Measurements from ENCODE around the gene NFE2L1.
A peak's percentile ranks its signal among the peaks of the same experiment; 100 is the strongest.

Gene NFE2L1

GRCh38 chr17:48100160-48100559, 52.0 kb downstream of the NFE2L1 start:
- H3K36me3 Mint-ChIP-seq, result no peaks in the 10 kb centered on the region
- no peaks in the 10 kb centered on the region for H3K9me3 Mint-ChIP-seq (ENCODE audit: low read depth)
- peaks cover 32% of the 10 kb centered on the region for H3K4me1 Mint-ChIP-seq (ENCODE audit: low read depth)
- peak overlapping the region; percentile 95 for H3K4me3 Mint-ChIP-seq
- H3K27me3 Mint-ChIP-seq, result no peaks in the 10 kb centered on the region
- H3K27ac Mint-ChIP-seq, result no peak overlapping the region

DNA sequence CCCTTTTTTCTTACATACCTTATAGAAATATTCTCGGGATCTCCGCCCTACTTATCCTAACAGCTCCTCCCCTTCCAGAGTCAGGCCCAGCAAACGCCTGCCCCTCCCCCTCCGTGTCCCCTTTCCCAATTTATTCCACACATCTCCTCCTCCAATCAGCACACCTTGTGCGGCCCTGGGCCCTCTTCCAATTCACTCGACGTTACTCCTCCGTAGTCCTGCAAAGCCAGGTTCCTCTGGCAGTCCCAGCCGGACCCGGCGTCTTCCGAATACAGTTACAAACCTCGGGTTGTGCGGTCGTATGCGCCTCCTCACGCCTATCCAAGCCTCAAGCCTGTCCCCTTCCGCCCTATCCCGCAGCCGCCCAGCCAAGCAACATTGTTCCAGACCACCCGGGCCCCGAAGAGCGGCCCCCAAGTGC, 52.4 kb downstream of the NFE2L1 start:
- Mint-ChIP-seq H3K27ac (peak overlapping the region; percentile 46), H3K27me3 (no peaks in the 10 kb centered on the region), H3K9me3 (ENCODE audit: low read depth) (no peaks in the 10 kb centered on the region), H3K4me1 (ENCODE audit: low read depth) (peaks cover 30% of the 10 kb centered on the region), H3K36me3 (no peaks in the 10 kb centered on the region), H3K4me3 (peak overlapping the region; percentile 95)

- peak within 1 kb of the TSS; percentile 95 for H3K4me3 Mint-ChIP-seq
- H3K27ac Mint-ChIP-seq, result peak within 1 kb of the TSS; percentile 64
- peaks cover 29% of the 10 kb centered on the region for H3K4me1 Mint-ChIP-seq (ENCODE audit: low read depth)
- no peaks in the 10 kb centered on the region for H3K27me3 Mint-ChIP-seq
- no peaks in the 10 kb centered on the region for H3K36me3 Mint-ChIP-seq
- no peaks in the 10 kb centered on the region for H3K9me3 Mint-ChIP-seq (ENCODE audit: low read depth)
These were observed 53.0 kb downstream of the NFE2L1 start, which contains the start of gene CBX1 for GRCh38 chr17:48101012-48101720. Gene CBX1 (minus strand): TSS chr17:48101478. CDS start chr17:48077004, 24,474 bp downstream.

DNA sequence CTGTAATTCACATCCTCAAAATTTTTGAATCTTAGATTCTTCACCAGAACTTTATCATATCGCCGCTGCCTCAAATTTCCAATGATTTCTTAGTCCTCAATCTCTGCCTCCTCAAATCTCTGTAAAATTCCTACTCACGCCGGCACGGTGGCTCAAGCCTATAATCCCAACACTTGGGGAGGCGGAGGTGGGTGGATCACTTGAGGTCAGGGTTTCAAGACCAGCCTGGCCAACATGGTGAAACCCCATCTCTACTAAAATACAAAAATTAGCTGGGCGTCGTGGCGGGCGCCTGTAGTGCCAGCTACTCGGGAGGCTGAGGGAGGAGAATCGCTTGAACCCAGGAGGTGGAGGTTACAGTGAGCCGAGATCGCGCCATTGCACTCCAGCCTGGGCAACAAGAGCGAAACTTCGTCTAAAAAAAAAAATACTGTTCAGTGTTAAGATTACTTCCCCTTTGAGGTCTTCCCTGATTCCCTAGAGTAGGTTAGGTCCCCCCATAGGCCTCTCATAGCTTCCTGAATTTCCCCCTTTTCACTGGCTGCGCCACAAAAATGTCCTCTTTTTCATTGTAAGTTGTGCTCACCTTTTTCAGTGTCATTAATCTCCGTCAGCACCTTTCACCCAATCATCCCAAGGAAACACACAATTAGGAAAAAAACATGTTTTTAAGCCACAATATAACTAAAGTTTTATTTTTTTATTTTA, 54.0 kb downstream of the NFE2L1 start:
- peaks cover 35% of the 10 kb centered on the region for H3K4me1 Mint-ChIP-seq (ENCODE audit: low read depth)
- H3K9me3 Mint-ChIP-seq (ENCODE audit: low read depth), result no peaks in the 10 kb centered on the region
- H3K4me3 Mint-ChIP-seq, result peak overlapping the region; percentile 75
- no peaks in the 10 kb centered on the region for H3K27me3 Mint-ChIP-seq
- H3K36me3 Mint-ChIP-seq, result no peaks in the 10 kb centered on the region
- H3K27ac Mint-ChIP-seq, result no peak overlapping the region

DNA sequence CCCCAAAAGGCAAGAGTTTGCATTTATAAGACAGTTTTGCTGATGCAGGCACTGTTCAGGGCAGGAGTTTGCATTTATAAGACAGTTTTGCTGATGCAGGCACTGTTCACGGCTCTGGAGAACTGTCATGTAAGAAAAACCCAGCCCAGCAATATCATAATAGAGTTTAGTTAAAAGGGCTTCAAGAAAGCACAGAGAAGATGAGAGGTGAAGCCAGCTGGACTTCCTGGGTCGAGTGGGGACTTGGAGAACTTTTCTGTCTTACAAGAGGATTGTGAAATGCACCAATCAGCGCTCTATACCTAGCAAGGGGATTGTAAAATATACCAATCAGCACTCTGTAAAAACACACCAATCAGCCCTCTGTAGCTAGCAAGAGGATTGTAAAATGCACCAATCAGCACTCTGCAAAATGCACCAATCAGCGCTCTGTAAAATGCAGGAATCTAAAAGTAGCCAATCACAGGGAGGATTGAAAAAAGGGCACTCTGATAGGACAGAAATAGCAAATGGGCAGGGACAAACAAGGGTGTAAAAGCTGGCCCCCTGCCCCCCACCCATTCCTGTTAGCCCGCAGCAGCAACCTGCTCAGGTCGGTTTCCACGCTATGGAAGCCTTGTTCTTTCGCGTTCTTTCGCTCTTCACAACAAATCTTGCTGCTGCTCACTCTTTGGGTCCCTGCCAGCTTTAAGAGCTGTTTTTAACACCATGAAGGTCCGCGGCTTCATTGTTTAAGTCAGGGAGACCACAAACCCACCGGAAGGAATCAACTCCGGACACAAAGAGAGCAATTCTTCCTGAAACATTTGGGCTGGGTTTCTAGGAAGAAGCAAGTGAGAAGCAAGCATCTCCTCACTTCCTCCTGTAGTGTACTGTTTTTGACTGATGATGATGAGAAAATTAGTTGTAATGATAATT, 54.9 kb downstream of the NFE2L1 start:
- Mint-ChIP-seq H3K4me1 (ENCODE audit: low read depth) (peaks cover 38% of the 10 kb centered on the region), H3K27me3 (no peaks in the 10 kb centered on the region), H3K27ac (no peak overlapping the region), H3K36me3 (no peaks in the 10 kb centered on the region), H3K9me3 (ENCODE audit: low read depth) (no peaks in the 10 kb centered on the region), H3K4me3 (peak overlapping the region; percentile 21)

- H3K9me3 Mint-ChIP-seq (ENCODE audit: low read depth), result no peaks in the 10 kb centered on the region
- H3K27ac Mint-ChIP-seq, result no peak overlapping the region
- peaks cover 48% of the 10 kb centered on the region for H3K4me1 Mint-ChIP-seq (ENCODE audit: low read depth)
- no peaks in the 10 kb centered on the region for H3K36me3 Mint-ChIP-seq
- H3K4me3 Mint-ChIP-seq, result no peak overlapping the region
- no peaks in the 10 kb centered on the region for H3K27me3 Mint-ChIP-seq
These were observed 56.3 kb downstream of the NFE2L1 start for GRCh38 chr17:48104440-48104839.

GRCh38 chr17:48106802-48107136, 58.6 kb downstream of the NFE2L1 start:
- no peaks in the 10 kb centered on the region for H3K9me3 Mint-ChIP-seq (ENCODE audit: low read depth)
- no peaks in the 10 kb centered on the region for H3K27me3 Mint-ChIP-seq
- H3K4me3 Mint-ChIP-seq, result peak overlapping the region; percentile 99
- H3K27ac Mint-ChIP-seq, result peak overlapping the region; percentile 94
- peaks cover 52% of the 10 kb centered on the region for H3K4me1 Mint-ChIP-seq (ENCODE audit: low read depth)
- peaks cover under 1% of the 10 kb centered on the region for H3K36me3 Mint-ChIP-seq

GRCh38 chr17:48107137-48108055, 59.2 kb downstream of the NFE2L1 start, which contains the start of gene SNX11:
Gene SNX11 (plus strand): TSS chr17:48107766. CDS start chr17:48112044, 4,278 bp downstream.
- H3K27me3 Mint-ChIP-seq, result no peaks in the 10 kb centered on the region
- peak within 1 kb of the TSS; percentile 94 for H3K27ac Mint-ChIP-seq
- no peaks in the 10 kb centered on the region for H3K9me3 Mint-ChIP-seq (ENCODE audit: low read depth)
- peaks cover 55% of the 10 kb centered on the region for H3K4me1 Mint-ChIP-seq (ENCODE audit: low read depth)
- H3K36me3 Mint-ChIP-seq, result peaks cover 2% of the 10 kb centered on the region
- H3K4me3 Mint-ChIP-seq, result peak within 1 kb of the TSS; percentile 99

GRCh38 chr17:48110761-48111160, 62.6 kb downstream of the NFE2L1 start:
- Mint-ChIP-seq H3K27ac (peak overlapping the region; percentile 98), H3K4me1 (ENCODE audit: low read depth) (peaks cover 55% of the 10 kb centered on the region), H3K27me3 (no peaks in the 10 kb centered on the region), H3K9me3 (ENCODE audit: low read depth) (no peaks in the 10 kb centered on the region), H3K4me3 (peak overlapping the region; percentile 44), H3K36me3 (peaks cover 2% of the 10 kb centered on the region)
